PFSK-1 (cell line): ENCODE measurements around the gene POLA1.

Experiments used
- FOXP2 ChIP-seq: optimal IDR thresholded peaks from 2 replicates; pipeline ENCODE3; 2011; ENCODE audit warnings: borderline replicate concordance, control low read depth, inconsistent platforms; ENCODE audit not compliant: insufficient read depth; ENCODE audit errors: extremely low read length, extremely low read depth
- POLR2AphosphoS5 ChIP-seq: IDR thresholded peaks from 2 replicates; pipeline ENCODE4 v1.6.1; 2012; ENCODE audit warnings: low read depth, mild to moderate bottlenecking, control low read depth, low read length, moderate library complexity
- REST ChIP-seq, 2 experiments: IDR thresholded peaks; 2 replicates each; pipeline versions ENCODE4 v1.6.1 to v1.8.0; 2011 to 2012; ENCODE audit warnings: low read depth in 2 of 2, low read length in 2 of 2, control low read depth in 1 of 2, inconsistent platforms in 1 of 2, mild to moderate bottlenecking in 1 of 2, moderate library complexity in 1 of 2; ENCODE audit not compliant: insufficient read depth in 1 of 2
- SIN3A ChIP-seq: IDR thresholded peaks from 2 replicates; pipeline ENCODE4 v1.6.1; 2012; ENCODE audit warnings: mild to moderate bottlenecking, low read length, moderate library complexity, borderline replicate concordance; ENCODE audit not compliant: insufficient read depth
- TAF1 ChIP-seq: IDR thresholded peaks from 2 replicates; pipeline ENCODE4 v1.6.1; 2012; ENCODE audit warnings: low read length, control low read depth, borderline replicate concordance; ENCODE audit not compliant: insufficient read depth

GRCh38 chrX:24672701-24673190 lies 21.0 kb upstream of the POLA1 start:
- TF ChIP-seq SIN3A = no peak
- TF ChIP-seq POLR2AphosphoS5 = no peak
- TF ChIP-seq TAF1 = no peak
- no peak for TF ChIP-seq REST (IDR thresholded peaks at IDR 0.05; ENCODE audit: insufficient read depth in 1 of 2, low read depth in 2 of 2, low read length in 2 of 2)
- no peak for TF ChIP-seq FOXP2
